Measurements from ENCODE around the gene TBC1D5. TPM values are rescaled to one million over a fixed set of nuclear protein-coding genes. Genes with fewer than 3 reads are reported as not detected.

The TBC1D5 gene
- total and polyA plus RNA-seq, 10 donors: 6.4 to 140 (median 97.1) TPM

GRCh38 chr3:17235310-17235709, 507.1 kb downstream of the TBC1D5 start:
- Histone ChIP-seq H3K4me3 (no peak overlapping the region), H3K27ac (peak overlapping the region in 5 of 8 donors; percentile 0 to 46 (median 35))

DNA sequence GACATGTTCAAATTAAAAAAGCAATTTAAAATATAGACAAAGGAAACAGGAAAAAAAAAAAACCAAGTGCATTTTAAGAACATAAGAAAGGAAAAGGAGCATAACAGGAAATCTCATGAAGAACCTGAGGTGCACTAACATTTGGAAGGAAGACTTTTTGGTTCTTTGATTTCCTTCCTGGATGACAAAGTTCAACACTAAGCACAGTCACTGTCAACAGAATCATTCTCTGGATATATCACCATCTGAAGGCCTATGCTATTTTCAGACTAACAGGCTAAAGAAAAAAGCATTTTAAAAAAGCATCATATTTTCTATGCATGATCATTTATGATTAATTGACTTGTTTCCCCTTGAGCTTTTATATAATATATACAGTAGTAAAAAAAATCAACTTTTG, 508.0 kb downstream of the TBC1D5 start:
- DNase-seq: no peak
- intact Hi-C loops (cut with DNase I; ENCODE audit: low total_unique reads): loop anchor here (2.0 to 10.0 kb wide), 2 partner anchors 420 to 636 kb away; no protein-coding TSS in a partner anchor

More at GRCh38 chr3:17235310-17235709, 507.1 kb downstream of the TBC1D5 start:
- Histone ChIP-seq H3K9me3 (no peaks in the 10 kb centered on the region), H3K36me3 (peaks cover 0 to 21% (median 2%) of the 10 kb centered on the region in 6 donors), H3K4me1 (peaks cover 0 to 39% (median 13%) of the 10 kb centered on the region in 6 donors), H3K27me3 (replicated peaks in 1 of 7) (no peaks in the 10 kb centered on the region)
- DNase-seq: no peak
- no peak for TF ChIP-seq POLR2A (IDR thresholded peaks at IDR 0.05)
- TF ChIP-seq POLR2AphosphoS5 (IDR thresholded peaks at IDR 0.05): no peak
- TF ChIP-seq, protein P1, sequence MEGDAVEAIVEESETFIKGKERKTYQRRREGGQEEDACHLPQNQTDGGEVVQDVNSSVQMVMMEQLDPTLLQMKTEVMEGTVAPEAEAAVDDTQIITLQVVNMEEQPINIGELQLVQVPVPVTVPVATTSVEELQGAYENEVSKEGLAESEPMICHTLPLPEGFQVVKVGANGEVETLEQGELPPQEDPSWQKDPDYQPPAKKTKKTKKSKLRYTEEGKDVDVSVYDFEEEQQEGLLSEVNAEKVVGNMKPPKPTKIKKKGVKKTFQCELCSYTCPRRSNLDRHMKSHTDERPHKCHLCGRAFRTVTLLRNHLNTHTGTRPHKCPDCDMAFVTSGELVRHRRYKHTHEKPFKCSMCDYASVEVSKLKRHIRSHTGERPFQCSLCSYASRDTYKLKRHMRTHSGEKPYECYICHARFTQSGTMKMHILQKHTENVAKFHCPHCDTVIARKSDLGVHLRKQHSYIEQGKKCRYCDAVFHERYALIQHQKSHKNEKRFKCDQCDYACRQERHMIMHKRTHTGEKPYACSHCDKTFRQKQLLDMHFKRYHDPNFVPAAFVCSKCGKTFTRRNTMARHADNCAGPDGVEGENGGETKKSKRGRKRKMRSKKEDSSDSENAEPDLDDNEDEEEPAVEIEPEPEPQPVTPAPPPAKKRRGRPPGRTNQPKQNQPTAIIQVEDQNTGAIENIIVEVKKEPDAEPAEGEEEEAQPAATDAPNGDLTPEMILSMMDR (IDR thresholded peaks at IDR 0.05 in 8 of 11, conservative IDR thresholded peaks at IDR 0.05 in 3 of 11): no peak
- intact Hi-C loops (cut with DNase I; ENCODE audit: low total_unique reads): loop anchor here (2.0 to 10.0 kb wide), 2 partner anchors 421 to 637 kb away; no protein-coding TSS in a partner anchor

GRCh38 chr3:17233398-17233800, 509.0 kb downstream of the TBC1D5 start:
- TF ChIP-seq, protein P1 (IDR thresholded peaks at IDR 0.05 in 8 of 11, conservative IDR thresholded peaks at IDR 0.05 in 3 of 11): peak; percentile 55 to 88 (median 76)
- TF ChIP-seq POLR2A (IDR thresholded peaks at IDR 0.05) (no peak), POLR2AphosphoS5 (IDR thresholded peaks at IDR 0.05) (no peak)
- no peaks in the 10 kb centered on the region for H3K27me3 ChIP-seq (replicated peaks in 1 of 7)
- peaks cover 0 to 39% (median 13%) of the 10 kb centered on the region in 6 donors for H3K4me1 ChIP-seq
- WGBS, 5 donors: 25 to 47% (median 33%) methylated on average over 3 of the region's 3 CpGs
- peaks cover 0 to 21% (median 2%) of the 10 kb centered on the region in 6 donors for H3K36me3 ChIP-seq
- intact Hi-C loops (cut with DNase I; ENCODE audit: low total_unique reads): loop anchor here (10.0 kb wide), 1 partner anchor 419 kb away; no protein-coding TSS in a partner anchor
- no peak overlapping the region for H3K27ac ChIP-seq
- DNase-seq: no peak
- no peak overlapping the region for H3K4me3 ChIP-seq
- no peaks in the 10 kb centered on the region for H3K9me3 ChIP-seq

More for the DNA sequence above, 508.0 kb downstream of the TBC1D5 start:
- Histone ChIP-seq H3K27ac (peak overlapping the region in 1 of 8 donors; percentile 45), H3K4me1 (peaks cover 0 to 39% (median 13%) of the 10 kb centered on the region in 6 donors), H3K27me3 (replicated peaks in 1 of 7) (no peaks in the 10 kb centered on the region), H3K4me3 (no peak overlapping the region), H3K9me3 (no peaks in the 10 kb centered on the region), H3K36me3 (peaks cover 0 to 21% (median 2%) of the 10 kb centered on the region in 6 donors)
- TF ChIP-seq POLR2AphosphoS5 (IDR thresholded peaks at IDR 0.05) (no peak), POLR2A (IDR thresholded peaks at IDR 0.05) (no peak)
- TF ChIP-seq, protein P1 (IDR thresholded peaks at IDR 0.05 in 8 of 11, conservative IDR thresholded peaks at IDR 0.05 in 3 of 11): no peak

GRCh38 chr3:17232442-17232841, 510.0 kb downstream of the TBC1D5 start:
- no peak overlapping the region for H3K4me3 ChIP-seq
- DNase-seq: no peak
- H3K27ac ChIP-seq: no peak overlapping the region
- H3K9me3 ChIP-seq: no peaks in the 10 kb centered on the region
- TF ChIP-seq POLR2AphosphoS5 (IDR thresholded peaks at IDR 0.05) (no peak), POLR2A (IDR thresholded peaks at IDR 0.05) (no peak)
- TF ChIP-seq, protein P1 (IDR thresholded peaks at IDR 0.05 in 8 of 11, conservative IDR thresholded peaks at IDR 0.05 in 3 of 11): no peak
- peaks cover 0 to 39% (median 13%) of the 10 kb centered on the region in 6 donors for H3K4me1 ChIP-seq
- peaks cover 0 to 12% (median 0%) of the 10 kb centered on the region in 6 donors for H3K36me3 ChIP-seq
- H3K27me3 ChIP-seq (replicated peaks in 1 of 7): no peaks in the 10 kb centered on the region
- intact Hi-C loops (cut with DNase I; ENCODE audit: low total_unique reads): loop anchor here (10.0 kb wide), 1 partner anchor 418 kb away; no protein-coding TSS in a partner anchor
